Activated CD4-positive, alpha-beta T cell treated with anti-CD3 and anti-CD28 coated beads for 36 hours (primary cell): ENCODE measurements around the gene ZBTB22. TPM values are rescaled to one million over a fixed set of nuclear protein-coding genes. Genes with fewer than 3 reads are reported as not detected.
A peak's percentile ranks its signal among the peaks of the same experiment; 100 is the strongest.

Experiments
- ATAC-seq: fragments of 200-7000 bp; cut with Tn5 transposase; one replicate; pipeline ENCODE4 v1.10.0; 2021; ENCODE audit warnings: mild to moderate bottlenecking, moderate library complexity
- CTCF ChIA-PET: fragments of 350-600 bp; sonication (Branson Sonifier 250); formaldehyde crosslinking; loops from one replicate; lab custom pipeline; 2021; ENCODE audit warnings: antibody characterized with exemption; lab: Charles Lee
- POLR2A ChIA-PET: fragments of 350-600 bp; sonication (Branson Sonifier 250); formaldehyde crosslinking; loops from one replicate; lab custom pipeline; 2021; ENCODE audit warnings: antibody characterized with exemption, inconsistent platforms; lab: Charles Lee
- DNase-seq: peaks from one replicate; pipeline ENCODE4 v3.0.0-alpha.2; 2020
- H3K27ac Mint-ChIP-seq: one replicate; pipeline ENCODE4 v1.8.0; 2021; ENCODE audit warnings: mixed read lengths
- H3K27me3 Mint-ChIP-seq: one replicate; pipeline ENCODE4 v1.8.0; 2021; ENCODE audit warnings: mixed read lengths
- H3K36me3 Mint-ChIP-seq: one replicate; pipeline ENCODE4 v1.8.0; 2021; ENCODE audit warnings: low read depth, mixed read lengths
- H3K4me1 Mint-ChIP-seq: one replicate; pipeline ENCODE4 v1.8.0; 2021; ENCODE audit warnings: mixed read lengths
- H3K4me3 Mint-ChIP-seq: one replicate; pipeline ENCODE4 v1.8.0; 2021; ENCODE audit warnings: mild to moderate bottlenecking, moderate library complexity, mixed read lengths
- H3K9me3 Mint-ChIP-seq: one replicate; pipeline ENCODE4 v1.8.0; 2021; ENCODE audit warnings: low read depth, mixed read lengths
- intact Hi-C, 2 experiments: fragments of 100-400 bp; cut with DNase I in 1 of 2; cut with micrococcal nuclease in 1 of 2; formaldehyde crosslinking; loops; one replicate each; pipeline versions ENCODE4 v1.14.2 to v1.15.1; 2022 to 2024; cut with DNase I, micrococcal nuclease
- microRNA-seq: library from miRNA; unstranded; fragments of <30 nt; microRNA quantifications from one replicate; pipeline ENCODE4 v1.2.0, GENCODE V29; 2021; ENCODE audit warnings: borderline replicate concordance
- total RNA-seq, 2 experiments: library from RNA; stranded (reverse); gene quantifications; one replicate each; pipeline ENCODE4 v1.2.3, GENCODE V29; 2021

The ZBTB22 gene
- total RNA-seq, 2 experiments from 2014 or later = 9.0 to 9.9 TPM

DNA sequence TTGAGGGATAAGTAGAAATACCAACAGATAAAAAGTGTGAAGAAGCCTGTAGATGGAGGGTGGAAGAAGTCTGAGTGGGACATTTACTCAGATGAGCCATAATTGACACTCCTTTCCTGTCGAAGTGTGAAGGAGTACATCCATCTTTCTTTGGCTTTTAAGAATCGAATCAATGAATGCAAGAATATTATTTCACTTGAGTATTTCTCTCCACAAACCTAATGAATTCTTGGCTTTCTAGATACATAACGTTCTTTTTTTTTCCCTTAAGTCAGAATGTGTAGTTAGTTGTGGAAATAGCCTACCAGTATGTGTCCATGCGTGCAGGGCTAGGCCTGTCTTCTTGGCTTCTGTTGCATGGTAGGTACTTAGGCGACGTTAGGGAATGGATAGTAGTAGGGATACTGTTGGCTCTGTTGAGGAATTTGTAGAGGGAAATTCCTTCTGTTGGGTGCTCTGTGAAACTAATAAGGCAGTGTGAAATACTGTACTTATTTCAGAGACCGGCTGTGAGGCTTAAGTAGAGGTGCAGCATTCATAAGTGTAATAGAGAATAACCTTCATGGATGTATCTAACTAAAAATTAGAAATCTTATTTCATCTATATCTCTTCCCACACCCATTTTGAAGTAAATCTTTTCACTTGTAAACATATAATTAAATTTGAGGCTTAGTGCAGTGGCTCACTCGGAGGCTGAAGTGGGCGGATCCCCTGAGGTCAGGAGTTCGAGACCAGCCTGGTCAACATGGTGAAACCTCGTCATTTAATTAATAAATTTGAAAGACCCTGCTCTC is 44.2 kb downstream of the ZBTB22 start:
- DNase-seq (no peak), ATAC-seq (no peak)
- Mint-ChIP-seq H3K4me1 (peaks cover 56% of the 10 kb centered on the region), H3K27me3 (no peaks in the 10 kb centered on the region), H3K9me3 (no peaks in the 10 kb centered on the region), H3K36me3 (peaks cover 61% of the 10 kb centered on the region), H3K4me3 (peak overlapping the region; percentile 91), H3K27ac (peak overlapping the region; percentile 100)
- POLR2A ChIA-PET = interaction anchor here (2.9 kb wide), 1 partner anchor 16 kb away, joined by 18 read pairs; the partner anchor contains the start of genes PFDN6 and WDR46
- intact Hi-C loops = loop anchor here (2.0 to 10.0 kb wide), 6 partner anchors 39 to 1299 kb away; partner anchors contain the start of genes DXO (in 1 of the 2), ITPR3 (in 1 of the 2), PSMB9 (in 1 of the 2) and TAP1 (in 1 of the 2)
- CTCF ChIA-PET = interaction anchor here (0.6 kb wide), 1 partner anchor 155 kb away, joined by 4 read pairs; no protein-coding TSS in a partner anchor

GRCh38 chr6:33272275-33273128 is 45.0 kb downstream of the ZBTB22 start:
- H3K9me3 Mint-ChIP-seq = no peaks in the 10 kb centered on the region
- peak overlapping the region; percentile 91 for H3K4me3 Mint-ChIP-seq
- POLR2A ChIA-PET = interaction anchor here (0.9 to 2.9 kb wide), 6 partner anchors 16 to 301 kb away, joined by 3 to 18 read pairs (median 8); partner anchors contain the start of genes PFDN6, RING1, WDR46 and ZBTB22
- intact Hi-C loops = loop anchor here (1.0 to 10.0 kb wide), 8 partner anchors 40 to 1298 kb away; partner anchors contain the start of genes DXO (in 1 of the 2), ITPR3 (in 1 of the 2), PSMB9 (in 1 of the 2) and TAP1 (in 1 of the 2)
- CTCF ChIA-PET = interaction anchor here (0.6 to 3.3 kb wide), 13 partner anchors 8 to 1084 kb away, joined by 3 to 14 read pairs (median 4); partner anchors contain the start of genes HSD17B8, PFDN6 and WDR46
- peaks cover 52% of the 10 kb centered on the region for H3K4me1 Mint-ChIP-seq
- ATAC-seq (peak; percentile 4), DNase-seq (no peak)
- H3K27ac Mint-ChIP-seq = peak overlapping the region; percentile 100
- H3K36me3 Mint-ChIP-seq = peaks cover 64% of the 10 kb centered on the region
- no peaks in the 10 kb centered on the region for H3K27me3 Mint-ChIP-seq

DNA sequence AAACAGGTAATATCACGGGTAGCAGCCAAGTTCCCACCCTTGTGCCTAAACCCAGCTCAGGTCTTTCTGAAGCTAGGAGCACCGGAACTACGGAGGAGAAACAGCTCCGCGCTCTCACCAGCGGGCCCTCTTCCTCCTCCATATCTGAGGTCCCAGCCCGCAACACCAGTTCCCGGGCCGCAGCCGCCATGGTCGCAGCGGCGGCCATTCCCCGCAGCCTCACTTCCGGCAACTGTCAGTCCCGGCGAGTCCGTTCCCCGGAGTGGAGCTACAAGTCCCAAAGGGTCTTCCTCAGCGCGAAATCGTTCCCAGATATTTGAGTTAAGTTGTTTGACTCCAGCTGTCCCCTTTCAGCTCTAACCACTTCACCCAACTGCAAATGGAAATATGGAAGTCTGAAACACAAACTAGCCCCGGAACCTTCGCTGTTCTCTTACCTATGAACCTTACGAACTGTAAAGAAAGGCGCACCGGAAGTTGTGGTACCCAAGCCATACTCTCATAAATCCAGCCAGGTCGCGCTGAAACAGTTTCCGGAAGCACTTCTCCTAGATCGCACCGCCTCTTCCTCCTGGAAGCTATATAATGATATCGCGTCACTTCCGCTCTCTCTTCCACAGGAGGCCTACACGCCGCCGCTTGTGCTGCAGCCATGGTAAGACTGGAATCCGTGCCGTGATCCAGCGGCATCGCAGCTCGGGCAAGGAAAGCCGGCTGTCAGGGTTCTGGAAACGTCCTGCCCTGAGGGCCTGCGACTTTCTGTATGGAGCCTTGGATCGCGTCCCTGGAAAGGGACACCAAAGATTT is 45.9 kb downstream of the ZBTB22 start, which contains the start of the genes RPS18 and VPS52:
Gene RPS18, plus strand, starts transcription at position 608 of the 807 bp plus-strand sequence. Its CDS starts 45 bp downstream, at position 653.
Gene VPS52, minus strand, starts transcription at position 409 of the 807 bp plus-strand sequence. Its CDS starts 201 bp downstream, at position 208.
- ChIA-PET POLR2A (interaction anchor here (0.9 to 2.9 kb wide), 10 partner anchors 9 to 300 kb away, joined by 3 to 18 read pairs (median 4); partner anchors contain the start of genes PFDN6, RGL2, RING1 and WDR46), CTCF (interaction anchor here (0.6 to 3.3 kb wide), 18 partner anchors 9 to 1083 kb away, joined by 3 to 14 read pairs (median 3); partner anchors contain the start of genes HSD17B8, PFDN6 and WDR46)
- DNase-seq = peak; percentile 94
- intact Hi-C loops = loop anchor here (1.0 to 10.0 kb wide), 19 partner anchors 18 to 1297 kb away; partner anchors contain the start of genes RXRB (in 2 of the 2), SLC39A7 (in 2 of the 2), BRD2 (in 1 of the 2) and DXO (in 1 of the 2)
- Mint-ChIP-seq H3K4me1 (peaks cover 47% of the 10 kb centered on the region), H3K36me3 (peaks cover 67% of the 10 kb centered on the region), H3K4me3 (peak within 1 kb of the TSS; percentile 91), H3K27ac (peak within 1 kb of the TSS; percentile 100), H3K27me3 (no peaks in the 10 kb centered on the region), H3K9me3 (no peaks in the 10 kb centered on the region)
- peak; percentile 92 for ATAC-seq

DNA sequence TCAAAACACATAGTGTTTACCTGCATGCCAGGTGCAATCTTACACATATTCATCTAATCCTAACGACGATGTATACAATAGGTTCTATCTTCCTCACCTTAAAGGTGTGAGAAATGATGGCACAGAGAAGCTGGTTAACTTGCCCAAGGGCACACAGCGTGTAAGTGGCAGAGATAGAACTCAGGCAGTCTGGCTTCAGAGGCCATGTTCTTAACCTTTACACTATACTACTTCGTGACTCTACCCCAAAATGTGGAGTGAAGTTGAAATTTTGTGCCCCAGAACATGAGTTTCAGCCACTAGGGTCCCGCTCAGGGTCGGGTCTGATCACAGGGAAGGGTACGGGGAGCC is 46.5 kb downstream of the ZBTB22 start:
- DNase-seq (no peak), ATAC-seq (peak; percentile 8)
- POLR2A ChIA-PET = interaction anchor here (0.9 to 2.9 kb wide), 8 partner anchors 10 to 151 kb away, joined by 3 to 18 read pairs (median 6); partner anchors contain the start of genes PFDN6, RGL2, RING1 and WDR46
- CTCF ChIA-PET = interaction anchor here (0.6 to 3.3 kb wide), 11 partner anchors 10 to 881 kb away, joined by 3 to 14 read pairs (median 6); partner anchors contain the start of genes PFDN6 and WDR46
- Mint-ChIP-seq H3K9me3 (no peaks in the 10 kb centered on the region), H3K4me1 (peaks cover 41% of the 10 kb centered on the region), H3K36me3 (peaks cover 67% of the 10 kb centered on the region), H3K4me3 (peak overlapping the region; percentile 91), H3K27me3 (no peaks in the 10 kb centered on the region), H3K27ac (peak overlapping the region; percentile 100)
- intact Hi-C loops = loop anchor here (1.0 to 10.0 kb wide), 15 partner anchors 18 to 1296 kb away; partner anchors contain the start of genes RXRB (in 2 of the 2), SLC39A7 (in 2 of the 2), BRD2 (in 1 of the 2) and DXO (in 1 of the 2)

Small RNA genes within 50 kb of the gene (microRNA-seq; reads per million reads assigned to microRNA genes)
- gene MIR6834 = not detected
- gene MIR6873 = not detected

Other genes with a start within 250 kb of the ZBTB22 start
- 10 to 100 TPM; 11.5 to 13.3 TPM for gene HLA-DPA1, start 244.1 kb downstream of the ZBTB22 start, total RNA-seq
- 1 to 10 TPM; 5.2 to 5.4 TPM for gene HLA-DPB1, start 241.8 kb downstream of the ZBTB22 start, total RNA-seq
- gene COL11A2, start 125.3 kb downstream of the ZBTB22 start, total RNA-seq = 1 to 10 TPM; 1.9 to 2.0 TPM
- 10 to 100 TPM; 41.0 to 45.4 TPM for gene RXRB, start 117.1 kb downstream of the ZBTB22 start, total RNA-seq
- gene SLC39A7, start 116.9 kb downstream of the ZBTB22 start, total RNA-seq = 10 to 100 TPM; 33.0 to 41.8 TPM
- 10 to 100 TPM; 23.4 to 33.2 TPM for gene HSD17B8, start 113.1 kb downstream of the ZBTB22 start, total RNA-seq
- gene RING1, start 109.2 kb downstream of the ZBTB22 start, total RNA-seq = 10 to 100 TPM; 28.3 to 39.3 TPM
- 10 to 100 TPM; 35.6 to 45.2 TPM for gene VPS52, start 45.9 kb downstream of the ZBTB22 start, total RNA-seq
- 1,000 to 10,000 TPM; 2,706 to 4,631 TPM for gene RPS18, start 45.7 kb downstream of the ZBTB22 start, total RNA-seq
- gene B3GALT4, start 40.6 kb downstream of the ZBTB22 start, total RNA-seq = 1 to 10 TPM; 2.8 to 3.5 TPM
- gene WDR46, start 28.5 kb downstream of the ZBTB22 start, total RNA-seq = 10 to 100 TPM; 63.5 to 69.4 TPM
- gene PFDN6, start 28.1 kb downstream of the ZBTB22 start, total RNA-seq = 10 to 100 TPM; 65.4 to 96.9 TPM
- 10 to 100 TPM; 19.9 to 21.5 TPM for gene RGL2, start 18.8 kb downstream of the ZBTB22 start, total RNA-seq
- 100 to 1,000 TPM; 164 to 190 TPM for gene TAPBP, start 3.7 kb downstream of the ZBTB22 start, total RNA-seq
- 10 to 100 TPM; 66.2 to 75.5 TPM for gene DAXX, start 5.2 kb upstream of the ZBTB22 start, total RNA-seq
- 10 to 100 TPM; 86.0 to 89.3 TPM for gene KIFC1, start 74.1 kb upstream of the ZBTB22 start, total RNA-seq
- 10 to 100 TPM; 24.9 to 28.2 TPM for gene PHF1, start 93.3 kb upstream of the ZBTB22 start, total RNA-seq
- gene CUTA, start 100.4 kb upstream of the ZBTB22 start, total RNA-seq = 100 to 1,000 TPM; 154 to 188 TPM
- gene SYNGAP1, start 102.3 kb upstream of the ZBTB22 start, total RNA-seq = 10 to 100 TPM; 43.6 to 45.6 TPM
- 1 to 10 TPM; 9.3 to 9.5 TPM for gene ZBTB9, start 136.8 kb upstream of the ZBTB22 start, total RNA-seq